ENCODE data around the gene PTCD2.

DNA sequence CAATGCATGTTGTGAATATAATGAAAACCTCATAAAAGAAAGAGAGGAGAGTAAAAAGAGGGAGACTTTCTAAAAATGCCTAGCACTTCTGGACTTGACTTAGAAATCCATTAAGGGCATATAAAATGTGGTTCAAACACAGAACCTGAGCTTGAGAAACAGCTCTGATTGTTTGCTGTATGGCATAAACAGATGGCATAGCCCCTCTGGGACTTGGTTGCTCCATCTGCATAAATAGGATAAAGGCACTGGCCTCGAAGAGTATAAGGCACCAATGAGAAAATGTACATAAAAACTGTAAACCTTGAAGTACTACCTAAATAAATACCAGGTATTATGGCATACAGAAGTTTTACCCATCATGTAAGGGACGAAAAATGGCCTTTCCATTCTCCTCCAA, 23.9 kb upstream of the PTCD2 start:
- no peak for TF ChIP-seq ARNTL (CRISPR knock-in tag; IDR thresholded peaks at IDR 0.05; ENCODE audit: borderline replicate concordance, low read depth)
- TF ChIP-seq SNAI2 (CRISPR knock-in tag; IDR thresholded peaks at IDR 0.05), result no peak
- TF ChIP-seq, protein P1, sequence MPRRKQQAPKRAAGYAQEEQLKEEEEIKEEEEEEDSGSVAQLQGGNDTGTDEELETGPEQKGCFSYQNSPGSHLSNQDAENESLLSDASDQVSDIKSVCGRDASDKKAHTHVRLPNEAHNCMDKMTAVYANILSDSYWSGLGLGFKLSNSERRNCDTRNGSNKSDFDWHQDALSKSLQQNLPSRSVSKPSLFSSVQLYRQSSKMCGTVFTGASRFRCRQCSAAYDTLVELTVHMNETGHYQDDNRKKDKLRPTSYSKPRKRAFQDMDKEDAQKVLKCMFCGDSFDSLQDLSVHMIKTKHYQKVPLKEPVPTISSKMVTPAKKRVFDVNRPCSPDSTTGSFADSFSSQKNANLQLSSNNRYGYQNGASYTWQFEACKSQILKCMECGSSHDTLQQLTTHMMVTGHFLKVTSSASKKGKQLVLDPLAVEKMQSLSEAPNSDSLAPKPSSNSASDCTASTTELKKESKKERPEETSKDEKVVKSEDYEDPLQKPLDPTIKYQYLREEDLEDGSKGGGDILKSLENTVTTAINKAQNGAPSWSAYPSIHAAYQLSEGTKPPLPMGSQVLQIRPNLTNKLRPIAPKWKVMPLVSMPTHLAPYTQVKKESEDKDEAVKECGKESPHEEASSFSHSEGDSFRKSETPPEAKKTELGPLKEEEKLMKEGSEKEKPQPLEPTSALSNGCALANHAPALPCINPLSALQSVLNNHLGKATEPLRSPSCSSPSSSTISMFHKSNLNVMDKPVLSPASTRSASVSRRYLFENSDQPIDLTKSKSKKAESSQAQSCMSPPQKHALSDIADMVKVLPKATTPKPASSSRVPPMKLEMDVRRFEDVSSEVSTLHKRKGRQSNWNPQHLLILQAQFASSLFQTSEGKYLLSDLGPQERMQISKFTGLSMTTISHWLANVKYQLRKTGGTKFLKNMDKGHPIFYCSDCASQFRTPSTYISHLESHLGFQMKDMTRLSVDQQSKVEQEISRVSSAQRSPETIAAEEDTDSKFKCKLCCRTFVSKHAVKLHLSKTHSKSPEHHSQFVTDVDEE (CRISPR knock-in tag; IDR thresholded peaks at IDR 0.05), result no peak
- no peak for TF ChIP-seq TCF4 (CRISPR knock-in tag; IDR thresholded peaks at IDR 0.05; ENCODE audit: borderline replicate concordance)
- TF ChIP-seq ZC3H10 (CRISPR knock-in tag; IDR thresholded peaks at IDR 0.05), result no peak
